GM12878 (cell line): ENCODE results near the gene IFI30. TPM values are rescaled to one million over a fixed set of nuclear protein-coding genes. Genes with fewer than 3 reads are reported as not detected.

ENCODE experiments used
- ATAC-seq: fragments of 200-7000 bp; cut with Tn5 transposase; 3 replicates; pipeline ENCODE4 v1.9.1; 2020; ENCODE audit warnings: mild to moderate bottlenecking, moderate library complexity
- BruUV-seq: library from RNA; stranded (reverse); fragments of 400-500 nt; replicated peaks from 2 replicates; lab custom pipeline; 2021; lab: Mats Ljungman, UMichigan
- CTCF ChIA-PET: fragments of 300-600 bp; sonication (Branson Sonifier 250); formaldehyde crosslinking; extraction: SDS; loops from one replicate; lab custom pipeline; 2021; ENCODE audit warnings: inconsistent platforms; lab: Yijun Ruan, JAX
- POLR2A ChIA-PET: fragments of 350-600 bp; formaldehyde crosslinking; extraction: SDS; loops from one replicate; lab custom pipeline; 2021; ENCODE audit warnings: inconsistent platforms; lab: Charles Lee
- RAD21 ChIA-PET: fragments of 300-600 bp; sonication (Branson Sonifier 250); formaldehyde crosslinking; loops from one replicate; lab custom pipeline; 2023; ENCODE audit warnings: antibody characterized with exemption; ENCODE audit not compliant: unreplicated experiment; lab: Charles Lee
- SMC1A ChIA-PET: fragments of 300-600 bp; sonication (Branson Sonifier 250); formaldehyde crosslinking; loops from one replicate; lab custom pipeline; 2023; ENCODE audit not compliant: unreplicated experiment, uncharacterized antibody; lab: Charles Lee
- DNase-seq: peaks from one replicate; pipeline ENCODE4 v3.0.0-alpha.2; 2011; ENCODE audit warnings: low read depth, low spot score
- FAIRE-seq: peaks from 3 replicates; lab custom pipeline; 2011; peaks lifted over from hg19 to GRCh38; lab: Jason Lieb, UNC
- H2AFZ ChIP-seq: 2 replicates; pipeline ENCODE4 v1.6.0; 2011; ENCODE audit warnings: low read depth, low read length, control low read depth; ENCODE audit not compliant: control insufficient read depth
- H3K27ac ChIP-seq: 2 replicates; pipeline ENCODE4 v1.5.1; 2011; ENCODE audit warnings: control low read depth; ENCODE audit not compliant: control insufficient read depth, insufficient read depth
- H3K27me3 ChIP-seq, 2 experiments: replicated peaks in 1 of 2; 2 replicates each; pipeline versions ENCODE4 v1.6.0 to v1.6.1; 2011; ENCODE audit warnings: low read length in 1 of 2; ENCODE audit not compliant: control insufficient read depth in 2 of 2, insufficient read depth in 2 of 2
- H3K36me3 ChIP-seq, 2 experiments: 2 replicates each; pipeline ENCODE4 v1.5.1; 2011; ENCODE audit warnings: low read length in 1 of 2; ENCODE audit not compliant: control insufficient read depth in 2 of 2, insufficient read depth in 2 of 2
- H3K4me1 ChIP-seq: 2 replicates; pipeline ENCODE4 v1.6.1; 2011; ENCODE audit warnings: mild to moderate bottlenecking, low read length, moderate library complexity, mixed read lengths; ENCODE audit not compliant: control insufficient read depth, insufficient read depth
- H3K4me2 ChIP-seq: 2 replicates; pipeline ENCODE4 v1.6.0; 2011; ENCODE audit warnings: control low read depth; ENCODE audit not compliant: control insufficient read depth, insufficient read depth
- H3K4me3 ChIP-seq: fragments of 200-600 bp; sonication (generic); 2 replicates; pipeline ENCODE4 v1.5.1; 2016
- H3K79me2 ChIP-seq: 2 replicates; pipeline ENCODE4 v1.6.0; 2011; ENCODE audit warnings: low read length; ENCODE audit not compliant: control insufficient read depth, insufficient read depth
- H3K9ac ChIP-seq: 2 replicates; pipeline ENCODE4 v1.8.0; 2011; ENCODE audit warnings: low read length, control low read depth, mixed read lengths; ENCODE audit not compliant: control insufficient read depth, insufficient read depth
- H3K9me3 ChIP-seq: replicated peaks from 3 replicates; pipeline ENCODE4 v1.5.1; 2011; ENCODE audit warnings: mild to moderate bottlenecking, low read length; ENCODE audit not compliant: control insufficient read depth, insufficient read depth
- H4K20me1 ChIP-seq: 2 replicates; pipeline ENCODE4 v1.6.0; 2011; ENCODE audit not compliant: control insufficient read depth, insufficient read depth
- BMI1 ChIP-seq: fragments of 450-650 bp; IDR thresholded peaks from 2 replicates; pipeline ENCODE4 v1.6.1; 2016; ENCODE audit warnings: mild to moderate bottlenecking, moderate library complexity, borderline replicate concordance
- CBX3 ChIP-seq: fragments of 200-600 bp; sonication (generic); IDR thresholded peaks from 2 replicates; pipeline ENCODE4 v1.6.1; 2016; ENCODE audit warnings: low read depth, borderline replicate concordance
- CHD2 ChIP-seq: IDR thresholded peaks from 2 replicates; pipeline ENCODE4 v1.6.1; 2011; ENCODE audit warnings: low read depth, low read length, improper control_type of control experiment, borderline replicate concordance
- CHD4 ChIP-seq: fragments of 200-600 bp; sonication (generic); IDR thresholded peaks from 2 replicates; pipeline ENCODE4 v1.6.1; 2016; ENCODE audit warnings: mild to moderate bottlenecking
- GABPA ChIP-seq: IDR thresholded peaks from 2 replicates; pipeline ENCODE4 v1.6.1; 2014; ENCODE audit warnings: antibody characterized with exemption, low read depth, mild to moderate bottlenecking, inconsistent platforms
- HDGF ChIP-seq: fragments of 450-650 bp; IDR thresholded peaks from 2 replicates; pipeline ENCODE4 v1.6.1; 2016; ENCODE audit warnings: antibody characterized with exemption
- MYC ChIP-seq: IDR thresholded peaks from 2 replicates; pipeline ENCODE4 v1.6.1; 2011; ENCODE audit warnings: mild to moderate bottlenecking, low read length, moderate library complexity, inconsistent platforms; ENCODE audit not compliant: insufficient read depth, insufficient replicate concordance, insufficient read length, severe bottlenecking
- NR2C1 ChIP-seq: fragments of 450-650 bp; IDR thresholded peaks from 2 replicates; pipeline ENCODE4 v1.6.1; 2017; ENCODE audit warnings: antibody characterized with exemption, mild to moderate bottlenecking, moderate library complexity
- NR2F1 ChIP-seq: fragments of 450-650 bp; conservative IDR thresholded peaks from 2 replicates; pipeline ENCODE4 v1.6.1; 2017; ENCODE audit warnings: mild to moderate bottlenecking
- RAD21 ChIP-seq: IDR thresholded peaks from 2 replicates; pipeline ENCODE4 v1.6.1; 2011; ENCODE audit warnings: mild to moderate bottlenecking, low read depth, low read length, moderate library complexity; ENCODE audit not compliant: insufficient read depth
- SMAD5 ChIP-seq: IDR thresholded peaks from 2 replicates; pipeline ENCODE4 v1.6.1; 2016; ENCODE audit warnings: antibody characterized with exemption, low read depth
- SP1 ChIP-seq: IDR thresholded peaks from one replicate; pipeline ENCODE4 v1.6.1; 2011; ENCODE audit warnings: low read depth, low read length
- SUPT20H ChIP-seq: IDR thresholded peaks from 2 replicates; pipeline ENCODE4 v1.6.1; 2011; ENCODE audit warnings: low read depth, mild to moderate bottlenecking, low read length, moderate library complexity, borderline replicate concordance; ENCODE audit not compliant: control insufficient read depth
- ZBTB11 ChIP-seq: fragments of 450-650 bp; formaldehyde crosslinking; IDR thresholded peaks from 2 replicates; pipeline ENCODE4 v1.5.0; 2022; ENCODE audit warnings: mild to moderate bottlenecking, missing genetic modification characterization
- ZBTB33 ChIP-seq: fragments of 450-650 bp; IDR thresholded peaks from 2 replicates; pipeline ENCODE4 v1.6.1; 2017; ENCODE audit warnings: mild to moderate bottlenecking
- WGBS: methylation state at CpG from one replicate; pipeline ENCODE4 v1.1.6; 2016; ENCODE audit warnings: low lambda C conversion rate; ENCODE audit not compliant: insufficient replicate concordance, insufficient coverage; ENCODE audit errors: missing lambda C conversion rate; 5-methylcytosine and 5-hydroxymethylcytosine counted together
- in situ Hi-C: fragments of 300-500 bp; cut with MboI; formaldehyde crosslinking; loops from 9 replicates; pipeline ENCODE4 v1.14.3; 2018; ENCODE audit warnings: mixed read lengths
- intact Hi-C: fragments of 100-400 bp; cut with micrococcal nuclease; formaldehyde crosslinking; loops from one replicate; pipeline ENCODE4 v1.14.2; 2022; ENCODE audit not compliant: unreplicated experiment
- polyA plus RNA-seq, 11 experiments: library from polyadenylated mRNA; depleted of rRNA in 4 of 11; unstranded in 6 of 11; stranded (reverse) in 5 of 11; fragments of >200 nt; fragmentation: Nextera tagmentation in 4 of 11; fragmentation: Illumina TruSeq in 1 of 11; extraction: Ambion mirVana in 4 of 11; extraction: Trizol in 1 of 11; gene quantifications; 1 replicate in 1 of 11; 2 replicates in 10 of 11; pipeline versions ENCODE4 v1.2.1 to v1.2.3, GENCODE V29; 2011 to 2016; ENCODE audit warnings: inconsistent platforms in 2 of 11, missing spikeins in 2 of 11, low read depth in 1 of 11
- total RNA-seq, 4 experiments: library from RNA; depleted of rRNA in 3 of 4; stranded (reverse); fragments of >200 nt in 3 of 4; fragmentation: Illumina TruSeq in 1 of 4; extraction: Trizol in 1 of 4; gene quantifications; 2 replicates each; pipeline versions ENCODE4 v1.2.1 to v1.2.3, GENCODE V29; 2013 to 2021

The IFI30 gene
- total and polyA plus RNA-seq, 10 of the 15 experiments (the other 5 are each of a cell fraction or from before 2014, with no cell fraction given), result 221 to 1,112 (median 451) TPM

- TF ChIP-seq SUPT20H (no peak), CBX3 (no peak), SMAD5 (no peak), BMI1 (no peak), GABPA (no peak), HDGF (no peak), ZBTB33 (no peak)
Measured at GRCh38 chr19:18221815-18222725, 48.5 kb downstream of the IFI30 start (continued).

GRCh38 chr19:18223860-18224524, 50.4 kb downstream of the IFI30 start:
- POLR2A ChIA-PET, result interaction anchor here (0.6 to 2.4 kb wide), 19 partner anchors 9 to 120 kb away, joined by 3 to 9 read pairs (median 3); partner anchors contain the start of genes JUND and PIK3R2
- H3K79me2 ChIP-seq, result no peaks in the 10 kb centered on the region
- 10% methylated on average over 39 of the region's 39 CpGs for WGBS
- intact Hi-C loops, result no loop called here
- no peaks in the 10 kb centered on the region; the same call in 2 of the 3 replicates for H3K9me3 ChIP-seq
- H3K4me2 ChIP-seq, result peak overlapping the region; percentile 97
- no peak overlapping the region for H3K27ac ChIP-seq
- no peaks in the 10 kb centered on the region for H3K36me3 ChIP-seq
- no peaks in the 10 kb centered on the region for H4K20me1 ChIP-seq
- ATAC-seq (peak; percentile 61), DNase-seq (no peak), FAIRE-seq (no peak)
- H2AFZ ChIP-seq, result peak overlapping the region; percentile 94
- H3K9ac ChIP-seq, result peak overlapping the region; percentile 46
- peaks cover 0 to 7% of the 10 kb centered on the region in 2 experiments; a peak in 2 of 4 replicates for H3K27me3 ChIP-seq
- CTCF ChIA-PET, result interaction anchor here (0.5 to 2.9 kb wide), 21 partner anchors 11 to 418 kb away, joined by 3 to 21 read pairs (median 4); partner anchors contain the start of genes GDF15 and JUND
- RAD21 ChIA-PET, result interaction anchor here (0.6 to 1.6 kb wide), 19 partner anchors 10 to 185 kb away, joined by 3 to 17 read pairs (median 5); partner anchors contain the start of genes JUND, LSM4 and RAB3A
- BruUV-seq, result no TSS peak
- in situ Hi-C loops, result no loop called here
- peaks cover 19% of the 10 kb centered on the region for H3K4me1 ChIP-seq
- H3K4me3 ChIP-seq, result peak overlapping the region; percentile 53; the same call in 1 of the 2 replicates
- SMC1A ChIA-PET, result interaction anchor here (0.6 to 1.9 kb wide), 13 partner anchors 14 to 339 kb away, joined by 3 to 10 read pairs (median 5); partner anchors contain the start of gene RAB3A
- TF ChIP-seq ZBTB11 (CRISPR knock-in tag) (peak; percentile 67), MYC (no peak), NR2C1 (peak; percentile 93), NR2F1 (peak; percentile 99), SP1 (peak; percentile 19), CHD4 (no peak), CHD2 (no peak), RAD21 (no peak)
